Hematopoietic multipotent progenitor cell treated with erythropoietin and hydrocortisone succinate and interleukin-3 and kit ligand, for 6 days (in vitro differentiated cells): ENCODE results near the gene NLE1.
"Not testable (repeated sequence)": the region's sequence is repeated elsewhere in the genome, so short reads cannot be mapped to it uniquely, and the experiment has no call there.

Experiments used
- DNase-seq: peaks from one replicate; pipeline ENCODE4 v3.0.0-alpha.2; 2015

Gene NLE1

DNA sequence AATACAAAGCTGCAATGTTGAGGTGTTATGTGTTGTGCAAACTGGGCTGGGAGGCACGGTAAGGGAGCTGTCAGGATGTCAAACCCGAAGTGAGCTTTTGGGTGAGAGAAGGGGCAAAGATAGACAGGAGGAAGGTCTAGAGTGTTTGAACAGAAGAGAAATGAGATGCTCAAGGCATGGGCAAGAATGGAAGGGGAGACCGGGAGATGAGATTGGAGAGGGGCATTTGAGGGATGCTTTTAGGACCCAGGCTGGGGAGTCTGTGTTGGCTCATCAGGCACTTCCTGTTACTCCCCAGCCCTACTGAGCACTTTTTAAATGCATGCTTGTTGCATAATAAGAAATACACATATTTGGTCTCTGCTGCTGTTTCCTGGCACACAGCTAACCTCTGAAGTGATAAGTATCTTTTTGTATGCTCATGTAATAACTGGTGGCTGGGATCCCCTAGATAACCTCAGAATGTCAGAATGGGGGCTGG, 19.2 kb upstream of the NLE1 start:
- peak; percentile 71 for DNase-seq

DNA sequence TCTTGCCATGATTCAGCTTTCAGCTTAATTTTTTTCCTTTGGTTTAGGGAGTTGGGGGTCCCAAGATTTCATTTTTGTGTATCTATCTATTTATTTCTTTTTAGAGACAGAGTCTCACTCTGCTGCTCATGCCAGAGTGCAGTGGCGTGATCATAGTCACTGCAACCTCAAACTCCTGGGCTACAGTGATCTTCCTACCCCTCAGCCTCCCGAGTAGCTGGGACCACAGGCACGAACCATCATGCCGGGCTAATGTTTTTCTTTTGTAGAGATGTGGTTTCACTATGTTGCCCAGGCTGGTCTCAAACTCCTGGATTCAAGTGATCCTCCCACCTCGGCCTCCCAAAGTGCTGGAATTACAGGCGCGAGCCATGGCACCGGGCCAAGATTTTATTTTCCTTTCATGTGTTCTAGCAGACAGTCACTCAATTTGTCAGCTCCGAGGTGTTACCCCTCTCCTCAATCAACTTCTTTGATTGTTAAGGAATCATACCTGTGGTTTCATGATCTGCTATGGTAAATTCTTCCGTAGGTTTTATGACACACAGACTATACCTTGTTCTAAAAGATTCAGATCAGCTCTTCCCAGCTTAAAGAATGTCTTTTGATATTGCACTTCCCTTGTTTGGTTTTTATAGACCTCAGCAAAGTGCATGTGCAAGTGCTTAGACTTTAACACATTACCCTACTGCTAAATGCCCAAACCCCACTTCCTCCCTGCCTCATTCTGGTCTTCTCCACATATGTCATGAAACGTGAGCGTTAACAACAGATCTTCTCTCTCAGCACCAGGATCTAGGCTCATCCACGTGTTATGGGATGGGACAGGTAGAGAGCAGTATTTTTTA, 18.5 kb upstream of the NLE1 start:
- peak; percentile 9 for DNase-seq

DNA sequence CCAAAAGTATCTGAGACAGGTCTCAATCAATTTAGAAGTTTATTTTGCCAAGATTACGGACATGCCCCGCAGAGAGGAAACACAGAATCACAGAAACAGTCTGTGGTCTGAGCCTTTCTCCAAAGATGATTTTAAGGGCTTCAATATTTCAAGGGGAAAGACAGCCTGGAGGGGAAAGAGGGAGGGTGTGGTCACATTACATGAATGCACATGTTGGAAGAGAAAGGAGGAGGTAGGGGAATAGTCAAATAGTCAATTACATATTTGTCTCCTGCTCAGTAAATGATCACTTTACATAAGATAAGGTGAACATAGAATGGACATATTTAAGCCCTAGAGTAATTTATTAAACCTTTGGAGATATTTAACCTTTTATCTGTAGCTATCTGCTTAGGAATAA, 17.8 kb upstream of the NLE1 start:
- DNase-seq: no peak

DNA sequence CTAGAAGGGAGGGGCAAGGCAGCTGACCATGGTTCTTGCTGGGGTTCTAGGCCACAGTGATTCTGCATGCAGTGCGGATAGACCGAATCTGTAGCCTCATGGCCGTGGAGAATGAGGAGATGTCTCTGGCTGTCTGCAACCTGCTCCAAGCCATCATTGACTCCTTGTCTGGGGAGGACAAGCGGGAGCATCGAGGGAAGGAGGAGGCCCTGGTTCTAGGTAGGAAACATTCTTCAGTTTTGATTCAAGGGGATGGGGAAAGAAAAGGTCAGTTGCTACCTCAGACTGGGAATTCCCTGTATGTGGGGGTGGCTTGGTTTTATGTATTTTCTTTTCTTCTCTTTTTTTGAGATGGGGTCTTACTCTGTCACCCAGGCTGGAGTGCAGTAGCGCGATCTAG, 13.1 kb upstream of the NLE1 start:
- no peak for DNase-seq

DNA sequence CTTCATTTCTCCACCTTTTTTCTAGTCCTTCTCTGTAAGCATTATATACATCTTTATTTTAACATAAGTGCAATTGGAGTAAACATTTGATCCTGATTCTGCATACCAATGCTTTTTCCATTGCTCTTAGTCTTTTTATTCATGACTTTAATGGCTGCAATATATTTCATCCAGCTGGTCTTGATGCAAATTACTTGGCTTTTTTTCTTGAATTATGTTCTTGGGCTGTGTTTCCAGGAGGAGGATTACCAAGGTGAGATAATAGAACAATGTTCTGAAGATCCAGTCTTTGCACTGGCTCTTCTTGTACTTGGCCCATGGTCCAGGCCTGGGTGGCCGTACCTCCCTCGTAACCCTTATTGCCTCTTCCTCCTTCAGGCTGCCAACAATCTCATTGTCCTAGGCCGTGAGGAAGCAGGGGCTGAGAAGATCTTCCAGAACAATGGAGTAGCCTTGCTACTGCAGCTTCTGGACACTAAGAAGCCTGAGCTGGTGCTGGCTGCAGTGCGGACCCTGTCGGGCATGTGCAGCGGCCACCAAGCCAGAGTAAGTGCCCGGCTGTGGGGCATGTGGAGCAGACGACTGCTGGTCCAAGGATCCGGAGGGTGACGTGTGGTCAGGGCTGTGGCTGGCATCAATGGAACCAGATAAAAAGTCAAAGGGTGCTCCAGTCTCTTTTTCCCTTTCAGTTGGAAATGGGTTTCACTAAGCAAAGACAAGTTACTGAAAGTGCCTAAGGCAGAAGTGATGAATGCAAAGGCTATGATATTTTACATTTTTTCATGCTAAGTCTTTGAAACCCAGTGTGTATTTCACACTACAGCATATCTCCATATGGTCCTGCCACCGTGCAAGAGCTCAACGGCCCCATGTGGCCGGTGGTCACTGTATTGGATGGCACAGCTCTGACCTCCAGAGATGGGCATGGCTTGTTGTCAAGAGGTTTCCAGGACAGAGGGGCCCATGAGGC, 12.4 kb upstream of the NLE1 start:
- DNase-seq: no peak

DNA sequence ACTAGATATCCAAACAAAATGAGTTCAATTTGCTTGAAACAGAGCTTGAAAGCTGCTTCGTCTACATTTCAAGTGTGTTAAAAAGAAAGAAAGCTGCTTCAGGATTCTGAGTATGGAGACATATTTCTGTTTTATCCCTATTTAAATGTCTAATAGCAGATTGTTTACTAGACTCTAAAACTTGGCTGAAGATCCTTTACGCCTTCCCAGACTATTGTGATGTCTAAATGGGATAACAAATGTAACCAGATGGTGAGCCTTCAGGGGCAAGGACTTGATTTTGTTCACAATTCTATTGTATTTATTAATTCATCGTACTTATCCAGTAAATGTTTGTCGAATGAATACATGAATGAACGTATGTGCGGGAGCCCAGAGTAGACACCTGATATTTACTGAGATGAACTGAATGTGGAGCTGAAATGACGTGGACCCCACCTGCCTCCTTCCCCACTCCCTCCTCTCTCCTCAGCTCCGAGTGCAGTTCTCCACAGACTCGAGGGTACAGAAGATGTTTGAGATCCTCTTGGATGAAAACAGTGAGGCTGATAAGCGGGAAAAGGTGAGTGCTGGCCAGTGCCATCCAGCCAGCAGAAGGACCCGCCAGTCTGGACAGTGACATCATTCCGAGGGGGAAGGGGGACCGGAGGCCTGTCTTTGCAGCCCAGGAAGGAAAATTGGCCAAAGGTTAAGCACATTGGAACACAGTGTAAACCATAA, 10.5 kb upstream of the NLE1 start:
- DNase-seq: no peak

DNA sequence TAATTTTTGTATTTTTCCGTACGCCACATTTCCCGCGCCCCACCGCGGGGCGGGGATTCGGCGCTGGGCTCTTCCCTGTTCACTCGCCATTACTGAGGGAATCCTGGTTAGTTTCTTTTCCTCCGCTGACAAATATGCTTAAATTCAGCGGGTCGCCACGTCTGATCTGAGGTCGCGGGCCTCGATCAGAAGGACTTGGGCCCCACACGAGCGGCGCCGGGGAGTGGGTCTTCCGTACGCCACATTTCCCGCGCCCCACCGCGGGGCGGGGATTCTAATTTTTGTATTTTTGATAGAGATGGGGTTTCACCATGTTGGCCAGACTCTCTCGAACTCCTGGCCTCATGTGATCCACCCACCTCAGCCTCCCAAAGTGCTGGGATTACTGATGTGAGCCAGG, 9.0 kb upstream of the NLE1 start:
- not testable (repeated sequence) for DNase-seq

DNA sequence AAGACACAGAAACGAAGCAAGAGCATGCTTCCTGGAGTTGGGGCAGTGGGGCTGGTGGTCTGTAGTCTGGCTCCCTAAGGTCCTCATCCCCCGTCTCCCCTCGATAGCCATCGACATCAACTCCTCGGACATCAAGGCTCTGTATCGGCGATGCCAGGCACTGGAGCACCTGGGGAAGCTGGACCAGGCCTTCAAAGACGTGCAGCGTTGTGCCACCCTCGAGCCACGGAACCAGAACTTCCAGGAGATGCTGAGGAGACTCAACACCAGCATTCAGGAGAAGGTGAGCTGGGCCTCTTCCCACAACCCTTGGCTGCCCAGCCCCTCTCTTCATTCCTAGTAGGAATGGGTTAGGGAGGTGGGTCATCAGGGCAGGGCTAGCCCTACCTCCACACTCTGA, 7.8 kb upstream of the NLE1 start:
- no peak for DNase-seq

DNA sequence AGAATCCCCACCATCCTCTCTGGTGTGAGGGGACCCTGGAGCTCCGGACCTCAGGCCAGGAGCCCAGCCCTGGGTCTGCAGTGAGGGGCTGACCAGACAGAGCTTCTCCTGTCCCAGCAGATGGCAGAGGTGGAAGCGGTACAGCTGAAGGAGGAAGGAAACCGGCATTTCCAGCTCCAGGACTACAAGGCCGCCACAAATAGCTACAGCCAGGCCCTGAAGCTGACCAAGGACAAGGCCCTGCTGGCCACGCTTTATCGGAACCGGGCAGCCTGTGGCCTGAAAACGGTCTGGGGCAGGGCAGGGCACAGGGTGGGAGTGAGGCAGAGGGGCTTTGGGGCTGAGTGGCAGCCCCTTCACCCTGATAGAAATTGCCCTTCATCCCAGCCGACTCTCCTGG, 6.0 kb upstream of the NLE1 start:
- no peak for DNase-seq

DNA sequence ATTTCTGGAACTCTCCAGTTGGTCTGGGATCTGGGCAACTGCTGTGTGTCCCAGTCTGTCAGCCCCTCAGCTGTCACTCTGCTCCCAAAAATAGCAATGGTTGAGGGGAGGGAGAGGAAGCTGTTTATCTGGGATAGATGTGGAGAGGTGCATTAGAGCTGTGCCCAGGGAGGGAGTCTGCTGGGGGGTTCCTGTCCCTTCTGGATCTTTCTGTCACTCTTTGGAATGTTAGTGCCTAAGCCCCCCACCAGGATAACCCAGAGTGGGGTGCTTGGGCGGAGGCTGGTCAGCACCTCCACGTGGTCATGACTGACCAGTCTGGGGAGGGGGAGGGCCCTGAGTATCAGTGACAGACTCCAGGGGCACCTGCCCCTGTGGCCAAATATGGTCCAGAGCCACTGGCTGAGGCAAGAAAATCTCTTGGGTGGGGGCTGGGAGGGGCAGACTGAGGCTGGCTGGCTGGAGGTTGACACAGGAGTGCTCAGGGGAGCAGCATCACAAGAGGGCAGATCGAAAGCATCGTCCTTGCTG, 5.3 kb upstream of the NLE1 start, which contains the start of gene UNC45B:
TSS of gene UNC45B (plus strand) at position 443 of the 531 bp plus-strand sequence. CDS start 447 bp downstream, outside the sequence.
- DNase-seq: no peak

DNA sequence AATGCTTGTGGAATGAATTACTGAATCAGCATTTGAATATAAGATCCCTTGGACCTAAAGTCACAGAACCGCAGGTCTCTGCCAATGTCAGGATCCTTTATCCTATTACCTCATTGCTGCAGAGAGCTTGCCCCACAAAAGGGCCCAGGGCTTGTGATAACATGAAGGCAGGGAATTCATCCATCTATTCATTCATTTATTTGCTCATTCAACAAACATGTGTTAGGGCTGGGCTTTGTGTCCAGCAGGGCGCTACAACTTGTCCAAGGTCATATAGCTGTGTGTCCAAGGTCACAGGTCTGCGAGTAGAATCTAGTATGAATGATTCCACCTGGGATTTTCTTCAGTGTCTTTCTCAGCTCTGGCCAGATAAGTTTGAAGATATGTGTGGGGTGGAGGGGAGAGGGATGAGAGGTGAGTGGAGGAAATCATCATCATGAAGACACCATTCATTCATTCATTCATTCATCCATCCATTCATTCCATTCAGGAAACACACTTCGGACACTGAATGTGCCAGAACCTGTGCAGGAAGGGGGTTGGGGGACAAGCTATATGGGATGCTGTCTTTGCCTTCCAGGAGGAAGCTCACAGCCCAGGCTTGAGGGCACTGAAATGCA, 4.2 kb upstream of the NLE1 start:
- DNase-seq: no peak

DNA sequence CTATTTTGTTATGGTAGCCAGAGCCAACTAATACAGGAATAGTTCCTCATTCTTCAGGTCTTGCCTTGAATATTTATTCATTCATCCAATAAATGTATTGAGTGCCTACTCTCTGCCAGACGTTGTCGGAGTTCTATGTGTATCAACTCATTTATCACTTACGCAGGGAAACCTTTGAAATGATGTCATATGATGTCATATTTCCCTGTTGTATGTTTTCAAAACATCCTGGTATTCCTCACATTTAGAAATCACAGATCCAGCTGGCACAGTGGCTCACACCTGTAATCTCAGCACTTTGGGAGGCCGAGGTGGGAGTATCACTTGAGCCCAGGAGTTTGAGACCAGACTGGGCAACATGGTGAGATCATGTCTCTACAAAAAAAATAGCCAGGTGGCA, 2.7 kb upstream of the NLE1 start:
- no peak for DNase-seq

DNA sequence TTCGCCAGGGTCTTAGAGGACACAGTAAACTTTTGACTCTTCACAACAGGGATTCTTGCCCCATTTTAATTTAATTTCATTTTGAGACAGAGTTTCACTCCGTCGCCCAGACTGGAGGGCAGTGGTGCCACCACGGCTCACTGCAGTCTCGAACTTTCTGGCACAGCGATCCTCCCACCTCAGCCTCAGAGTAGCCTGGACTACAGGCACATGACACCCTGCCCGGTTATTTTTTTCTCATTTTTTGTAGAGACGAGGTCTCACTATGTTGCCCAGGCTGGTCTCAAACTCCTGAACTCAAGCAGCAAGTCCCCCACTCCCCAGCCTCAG, 329 bp upstream of the NLE1 start:
- DNase-seq: no peak

DNA sequence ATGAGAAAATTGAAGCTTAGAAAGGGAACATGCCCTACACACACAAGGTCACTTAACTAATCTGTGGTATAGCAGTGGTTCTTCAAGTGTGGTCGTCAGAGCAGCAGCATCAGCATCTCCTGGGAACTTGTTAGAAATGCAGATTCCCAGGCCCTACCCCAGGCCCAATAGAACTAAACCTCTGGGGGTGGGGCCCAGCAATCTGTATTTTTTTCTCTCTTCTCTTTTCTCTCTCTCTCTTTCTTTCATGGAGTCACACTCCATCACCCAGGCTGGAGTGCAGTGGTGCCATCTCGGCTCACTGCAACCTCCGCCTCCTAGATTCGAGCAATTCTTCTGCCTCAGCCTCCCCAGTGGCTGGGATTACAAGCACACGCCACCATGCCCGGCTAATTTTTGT, 3.9 kb downstream of the NLE1 start:
- DNase-seq: no peak

DNA sequence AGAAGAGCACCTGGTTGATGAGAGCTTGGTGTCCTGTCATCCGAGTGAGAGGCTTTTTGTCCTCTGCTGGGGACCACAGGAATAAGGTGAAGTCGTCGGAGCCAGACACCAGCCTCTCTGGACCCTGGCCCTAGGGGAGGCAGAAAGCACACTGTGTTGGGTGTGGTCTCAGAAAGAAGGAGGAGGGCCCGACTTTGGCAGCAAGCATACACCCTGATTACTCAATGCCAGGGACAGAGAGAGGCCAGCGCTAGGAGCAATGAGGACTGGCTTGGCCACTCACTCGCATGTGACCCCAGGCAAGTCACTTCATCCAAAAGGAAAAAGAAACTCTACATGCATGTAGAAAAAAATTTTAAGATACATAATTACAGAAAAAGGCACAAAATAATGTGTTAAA, 6.8 kb downstream of the NLE1 start:
- DNase-seq: no peak

DNA sequence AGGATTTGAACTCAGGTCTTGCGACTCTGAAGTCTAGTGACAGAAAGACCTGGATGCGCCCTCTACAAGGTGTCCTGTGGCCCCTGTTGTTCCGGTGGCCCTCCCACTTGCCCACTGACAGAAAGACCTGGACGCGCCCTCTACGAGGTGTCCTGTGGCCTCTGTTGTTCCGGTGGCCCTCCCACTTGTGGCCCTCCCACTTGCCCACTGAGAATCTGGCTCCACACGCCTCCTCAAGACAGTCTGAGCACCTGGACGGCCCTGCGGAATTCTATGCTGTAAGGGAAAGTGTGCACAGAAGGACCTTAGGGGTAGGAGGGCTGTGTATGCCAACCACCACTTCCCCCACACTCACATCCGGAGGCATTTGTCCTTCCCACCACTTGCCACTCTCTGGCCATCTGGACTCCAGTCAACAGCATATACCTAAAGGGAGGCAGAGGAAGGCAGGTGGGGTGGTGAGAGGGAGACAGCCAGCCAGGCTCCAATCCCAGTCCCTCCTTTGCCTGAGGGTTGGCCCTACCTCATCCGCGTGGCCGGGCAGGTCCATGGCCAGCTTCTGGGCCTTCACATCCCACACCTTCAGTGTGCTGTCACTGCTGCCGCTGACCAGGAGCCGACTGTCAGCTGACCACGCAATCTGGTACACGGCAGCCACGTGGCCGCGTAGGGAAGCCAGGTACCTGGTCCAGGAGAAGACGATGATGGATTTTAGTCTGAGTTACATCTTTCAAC, 9.1 kb downstream of the NLE1 start:
- DNase-seq: no peak

DNA sequence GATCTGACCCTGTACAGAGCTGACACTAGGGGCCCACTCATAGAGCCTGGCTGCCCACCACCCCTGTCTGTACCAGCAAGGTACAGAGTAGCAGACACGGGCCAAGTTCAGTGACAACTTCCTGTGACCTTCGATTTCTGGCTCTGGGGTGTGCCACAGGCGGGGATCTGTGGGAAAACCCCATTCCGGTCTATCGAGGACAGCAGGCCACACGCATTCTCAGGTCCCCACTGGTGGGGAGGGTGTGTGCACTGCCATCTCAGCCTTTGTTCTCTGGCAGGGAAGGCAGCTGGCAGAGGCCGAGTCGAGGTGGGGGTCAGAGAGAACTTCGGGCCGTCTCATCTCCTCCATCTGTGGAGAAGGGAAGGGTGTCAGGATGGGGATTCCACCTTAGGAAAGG, 10.0 kb downstream of the NLE1 start:
- DNase-seq: no peak

DNA sequence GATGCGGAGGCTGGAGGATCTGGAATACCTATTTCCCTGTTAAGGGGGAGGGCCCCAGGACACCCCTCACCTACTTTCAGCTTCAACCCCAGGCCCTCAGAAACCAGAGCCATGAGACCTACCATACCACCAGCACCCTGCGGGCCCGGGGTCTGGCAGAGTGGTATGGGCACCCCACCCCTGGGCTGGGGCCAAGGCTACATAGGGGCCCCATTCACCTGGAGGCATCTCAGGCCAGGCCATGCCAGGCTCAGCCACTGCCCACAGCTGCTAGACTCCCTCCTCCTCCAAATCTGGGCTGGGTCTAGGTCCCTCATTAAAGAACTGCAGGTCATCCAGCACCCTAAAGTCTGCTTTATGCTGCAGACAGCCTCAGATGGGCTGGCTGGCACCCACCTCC, 11.7 kb downstream of the NLE1 start:
- DNase-seq: no peak

DNA sequence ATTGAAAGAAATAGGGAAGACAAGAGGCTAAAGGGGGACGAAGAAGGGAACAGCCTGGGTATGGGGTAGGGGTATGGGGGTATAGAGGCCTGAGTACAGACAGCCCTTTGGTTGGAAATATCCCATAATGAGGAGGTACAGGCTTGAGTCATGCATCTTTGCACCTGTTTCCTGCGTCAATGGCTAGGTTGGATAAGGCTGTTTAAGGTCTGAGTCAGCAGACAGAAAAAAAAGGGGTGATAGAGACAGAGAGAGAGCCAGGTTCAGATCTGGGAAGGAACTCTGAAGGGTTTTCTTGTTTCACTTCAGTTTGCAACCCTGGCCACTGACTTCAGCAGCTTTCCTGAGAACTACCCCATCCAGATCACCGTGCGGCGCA, 12.1 kb downstream of the NLE1 start:
- DNase-seq: no peak

DNA sequence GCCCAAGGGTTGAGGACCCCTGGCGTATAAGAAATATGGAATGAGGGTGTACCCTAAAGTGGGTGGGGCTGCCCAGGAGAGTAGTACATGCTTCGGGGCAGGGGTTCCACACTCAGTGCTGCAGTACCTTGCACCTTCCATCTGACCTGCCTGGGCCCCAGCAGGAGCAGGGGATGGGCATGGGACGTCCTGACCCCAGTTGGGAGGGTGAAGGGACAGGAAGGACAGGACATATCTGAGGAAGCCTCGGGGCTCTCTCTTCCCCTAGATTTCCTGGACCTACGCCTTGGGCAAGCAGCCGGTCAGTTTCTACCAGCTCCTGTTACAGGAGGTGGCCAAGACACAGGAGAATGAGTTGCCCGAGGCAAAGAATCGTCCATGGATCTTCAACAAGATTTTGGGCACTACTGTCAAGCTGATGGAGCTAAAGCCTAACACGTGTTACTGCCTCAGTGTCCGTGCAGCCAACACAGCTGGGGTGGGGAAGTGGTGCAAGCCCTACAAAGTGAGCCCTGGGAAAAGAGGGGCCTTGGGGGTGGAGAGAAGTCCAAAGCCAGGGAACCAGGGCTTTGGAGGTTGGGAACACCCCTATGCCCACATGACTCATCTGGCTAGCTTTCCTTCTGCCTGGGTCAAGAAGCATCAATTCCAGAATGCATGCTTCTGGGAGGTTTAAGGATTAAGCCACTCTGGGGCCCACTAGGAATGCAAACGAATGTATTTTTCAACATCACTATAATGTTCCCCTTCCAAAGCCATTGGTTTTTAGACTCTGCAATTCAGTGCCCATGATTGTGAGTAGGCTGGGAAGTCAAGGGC, 12.7 kb downstream of the NLE1 start:
- DNase-seq: no peak
